HepG2 (cell line): ENCODE data around the gene C2orf81. TPM values are rescaled to one million over a fixed set of nuclear protein-coding genes. Genes with fewer than 3 reads are reported as not detected.
A peak's percentile ranks its signal among the peaks of the same experiment; 100 is the strongest.

Experiments used
- ATF1 ChIP-seq: IDR thresholded peaks from 2 replicates; pipeline ENCODE4 v1.6.1; 2016; ENCODE audit warnings: mild to moderate bottlenecking, control low read depth
- GTF2F1 ChIP-seq: fragments of 150-350 bp; IDR thresholded peaks from 2 replicates; pipeline ENCODE4 v1.6.1; 2014; ENCODE audit warnings: low read length
- JUNB ChIP-seq: sonication (generic); formaldehyde crosslinking; IDR thresholded peaks from 2 replicates; pipeline ENCODE4 v1.8.0; 2022; ENCODE audit warnings: missing genetic modification reagents, mild to moderate bottlenecking, borderline replicate concordance
- MEF2D ChIP-seq: sonication (generic); formaldehyde crosslinking; IDR thresholded peaks from 2 replicates; pipeline ENCODE4 v1.5.1; 2020; ENCODE audit warnings: mild to moderate bottlenecking, missing genetic modification reagents
- POLR2G ChIP-seq: fragments of 200-400 bp; formaldehyde crosslinking; IDR thresholded peaks from 2 replicates; pipeline ENCODE4 v1.6.1; 2018; ENCODE audit warnings: mild to moderate bottlenecking, low read depth, low read length, moderate library complexity
- SNAPC5 ChIP-seq: sonication (generic); formaldehyde crosslinking; IDR thresholded peaks from 2 replicates; pipeline ENCODE4 v1.8.1; 2023; ENCODE audit warnings: mild to moderate bottlenecking, missing genetic modification reagents, borderline replicate concordance
- SOX5 ChIP-seq: IDR thresholded peaks from 2 replicates; pipeline ENCODE4 v1.6.1; 2016; ENCODE audit warnings: borderline replicate concordance
- TBX3 ChIP-seq: fragments of 450-650 bp; IDR thresholded peaks from 2 replicates; pipeline ENCODE4 v1.6.1; 2017; ENCODE audit warnings: antibody characterized with exemption, mild to moderate bottlenecking, inconsistent platforms, borderline replicate concordance
- XBP1 ChIP-seq: sonication (generic); formaldehyde crosslinking; IDR thresholded peaks from 2 replicates; pipeline ENCODE4 v1.5.0; 2020; ENCODE audit warnings: missing genetic modification reagents
- ZBTB14 ChIP-seq: sonication (generic); formaldehyde crosslinking; IDR thresholded peaks from 2 replicates; pipeline ENCODE4 v1.4.0; 2020; ENCODE audit warnings: missing genetic modification reagents
- ZNF121 ChIP-seq: sonication (generic); formaldehyde crosslinking; IDR thresholded peaks from 2 replicates; pipeline ENCODE4 v1.5.0; 2020; ENCODE audit warnings: mild to moderate bottlenecking, missing genetic modification reagents
- ZNF138 ChIP-seq: sonication (generic); formaldehyde crosslinking; IDR thresholded peaks from 2 replicates; pipeline ENCODE4 v1.5.0; 2020; ENCODE audit warnings: mild to moderate bottlenecking, low read depth, missing genetic modification reagents
- ZNF337 ChIP-seq: sonication (generic); formaldehyde crosslinking; IDR thresholded peaks from 2 replicates; pipeline ENCODE4 v1.5.1; 2020; ENCODE audit warnings: missing genetic modification reagents, low read depth, mild to moderate bottlenecking, borderline replicate concordance
- ZNF362 ChIP-seq: sonication (generic); formaldehyde crosslinking; IDR thresholded peaks from 2 replicates; pipeline ENCODE4 v1.4.0; 2020; ENCODE audit warnings: missing genetic modification reagents, mild to moderate bottlenecking, borderline replicate concordance
- ZNF430 ChIP-seq: sonication (generic); formaldehyde crosslinking; IDR thresholded peaks from 2 replicates; pipeline ENCODE4 v1.9.0; 2021; ENCODE audit warnings: mild to moderate bottlenecking, missing genetic modification reagents
- ZNF839 ChIP-seq: sonication (generic); formaldehyde crosslinking; IDR thresholded peaks from 2 replicates; pipeline ENCODE4 v1.4.0; 2020; ENCODE audit warnings: missing genetic modification reagents, mild to moderate bottlenecking, borderline replicate concordance
- polyA plus RNA-seq, 8 experiments: library from polyadenylated mRNA; depleted of rRNA in 3 of 8; stranded (reverse) in 7 of 8; unstranded in 1 of 8; fragments of >200 nt; fragmentation: Illumina TruSeq in 4 of 8; extraction: Trizol in 4 of 8; gene quantifications; 2 replicates each; pipeline versions ENCODE4 v1.2.1 to v1.2.3, GENCODE V29; 2011 to 2016; ENCODE audit warnings: low read depth in 4 of 8, missing spikeins in 1 of 8, mixed read lengths in 1 of 8; ENCODE audit not compliant: insufficient read depth in 1 of 8
- total RNA-seq, 5 experiments: library from RNA; depleted of rRNA; stranded (reverse); fragments of >200 nt; fragmentation: Illumina TruSeq; extraction: Trizol; gene quantifications; 2 replicates each; pipeline ENCODE4 v1.2.3, GENCODE V29; 2016; ENCODE audit warnings: low read depth in 1 of 5
- TF ChIP-seq, protein P1 (sequence below): sonication (generic); formaldehyde crosslinking; IDR thresholded peaks from 2 replicates; pipeline ENCODE4 v1.5.1; 2020; ENCODE audit warnings: mild to moderate bottlenecking, missing genetic modification reagents, moderate library complexity
- TF ChIP-seq, protein P2 (sequence below): sonication (generic); formaldehyde crosslinking; IDR thresholded peaks from 2 replicates; pipeline ENCODE4 v1.8.1; 2023; ENCODE audit warnings: missing genetic modification reagents, mild to moderate bottlenecking, borderline replicate concordance
- TF ChIP-seq, protein P3 (sequence below): sonication (generic); formaldehyde crosslinking; IDR thresholded peaks from 2 replicates; pipeline ENCODE4 v1.4.0; 2020; ENCODE audit warnings: missing genetic modification reagents
- TF ChIP-seq, protein P4 (sequence below): IDR thresholded peaks from 2 replicates; pipeline ENCODE4 v1.6.1; 2016; ENCODE audit warnings: control low read depth
- TF ChIP-seq, protein P5 (sequence below): sonication (generic); formaldehyde crosslinking; IDR thresholded peaks from 2 replicates; pipeline ENCODE4 v1.4.0; 2020; ENCODE audit warnings: mild to moderate bottlenecking, low read depth, missing genetic modification reagents

The C2orf81 gene
- total and polyA plus RNA-seq, 2 of the 13 experiments (the other 11 are each of a cell fraction or from before 2014, with no cell fraction given): 0.15 to 0.17 TPM

DNA sequence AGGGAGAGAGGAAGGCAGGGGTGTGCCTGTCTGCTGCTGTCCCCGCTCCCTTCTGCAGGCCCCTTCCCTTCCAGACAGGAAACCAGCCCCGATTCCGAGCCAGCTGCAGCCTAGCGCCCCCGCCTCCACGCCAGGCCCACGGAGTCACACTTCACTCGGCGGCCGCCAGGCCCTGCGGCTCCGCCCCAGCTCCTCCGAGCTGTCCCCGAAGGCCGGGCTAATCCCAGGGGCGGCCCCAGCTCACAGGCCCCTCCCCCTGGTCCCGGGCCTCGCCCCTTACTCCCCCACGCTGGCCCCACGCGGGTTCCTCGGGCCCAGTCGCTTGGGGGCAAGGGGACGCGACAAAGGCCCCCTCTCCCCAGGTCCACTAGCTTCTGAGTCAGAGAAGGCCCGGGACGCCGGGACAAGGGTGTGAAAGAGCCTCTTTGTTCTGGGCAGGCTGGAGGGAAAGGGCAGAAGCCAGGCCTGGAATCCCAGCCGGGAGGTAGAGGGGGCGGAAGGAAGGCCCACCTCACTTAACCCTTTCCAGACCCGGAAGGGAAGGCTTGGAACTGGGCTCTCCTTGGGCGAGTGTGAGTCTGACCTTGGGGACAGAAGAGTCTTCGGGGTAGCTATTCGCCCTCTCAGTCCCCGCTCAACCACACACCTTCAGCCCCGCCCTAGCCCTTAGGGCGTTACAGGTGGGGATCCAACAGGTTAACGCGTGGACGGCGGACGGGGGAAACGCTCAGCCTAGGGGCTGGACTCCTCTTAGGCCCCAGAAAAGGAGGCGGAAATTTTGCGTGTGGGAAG is 19.2 kb upstream of the C2orf81 start (continued):
- TF ChIP-seq, protein P1, sequence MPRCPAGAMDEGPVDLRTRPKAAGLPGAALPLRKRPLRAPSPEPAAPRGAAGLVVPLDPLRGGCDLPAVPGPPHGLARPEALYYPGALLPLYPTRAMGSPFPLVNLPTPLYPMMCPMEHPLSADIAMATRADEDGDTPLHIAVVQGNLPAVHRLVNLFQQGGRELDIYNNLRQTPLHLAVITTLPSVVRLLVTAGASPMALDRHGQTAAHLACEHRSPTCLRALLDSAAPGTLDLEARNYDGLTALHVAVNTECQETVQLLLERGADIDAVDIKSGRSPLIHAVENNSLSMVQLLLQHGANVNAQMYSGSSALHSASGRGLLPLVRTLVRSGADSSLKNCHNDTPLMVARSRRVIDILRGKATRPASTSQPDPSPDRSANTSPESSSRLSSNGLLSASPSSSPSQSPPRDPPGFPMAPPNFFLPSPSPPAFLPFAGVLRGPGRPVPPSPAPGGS (CRISPR knock-in tag): no peak; the same call in 1 of the 2 replicates
- TF ChIP-seq ZNF337 (CRISPR knock-in tag) (no peak), TBX3 (peak; percentile 61; the same call in 1 of the 2 replicates), ZNF362 (CRISPR knock-in tag) (peak; percentile 53; the same call in 1 of the 2 replicates), SOX5 (CRISPR knock-in tag) (peak; percentile 74; the same call in 1 of the 2 replicates), XBP1 (0 out of 2 replicates have a peak, but pooled peaks have one; percentile 35), ZNF138 (CRISPR knock-in tag) (peak; percentile 66; the same call in 1 of the 2 replicates), JUNB (CRISPR knock-in tag) (no peak), ZNF121 (CRISPR knock-in tag) (peak; percentile 64; the same call in 1 of the 2 replicates), POLR2G (peak; percentile 89), ZNF430 (CRISPR knock-in tag) (peak; percentile 99), SNAPC5 (CRISPR knock-in tag) (no peak), MEF2D (CRISPR knock-in tag) (peak; percentile 68), ZBTB14 (CRISPR knock-in tag) (no peak), ZNF839 (CRISPR knock-in tag) (no peak; the same call in 1 of the 2 replicates), ATF1 (CRISPR knock-in tag) (no peak), GTF2F1 (no peak)
- TF ChIP-seq, protein P2, sequence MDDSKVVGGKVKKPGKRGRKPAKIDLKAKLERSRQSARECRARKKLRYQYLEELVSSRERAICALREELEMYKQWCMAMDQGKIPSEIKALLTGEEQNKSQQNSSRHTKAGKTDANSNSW (CRISPR knock-in tag): peak; percentile 28; the same call in 1 of the 2 replicates
- TF ChIP-seq, protein P3, sequence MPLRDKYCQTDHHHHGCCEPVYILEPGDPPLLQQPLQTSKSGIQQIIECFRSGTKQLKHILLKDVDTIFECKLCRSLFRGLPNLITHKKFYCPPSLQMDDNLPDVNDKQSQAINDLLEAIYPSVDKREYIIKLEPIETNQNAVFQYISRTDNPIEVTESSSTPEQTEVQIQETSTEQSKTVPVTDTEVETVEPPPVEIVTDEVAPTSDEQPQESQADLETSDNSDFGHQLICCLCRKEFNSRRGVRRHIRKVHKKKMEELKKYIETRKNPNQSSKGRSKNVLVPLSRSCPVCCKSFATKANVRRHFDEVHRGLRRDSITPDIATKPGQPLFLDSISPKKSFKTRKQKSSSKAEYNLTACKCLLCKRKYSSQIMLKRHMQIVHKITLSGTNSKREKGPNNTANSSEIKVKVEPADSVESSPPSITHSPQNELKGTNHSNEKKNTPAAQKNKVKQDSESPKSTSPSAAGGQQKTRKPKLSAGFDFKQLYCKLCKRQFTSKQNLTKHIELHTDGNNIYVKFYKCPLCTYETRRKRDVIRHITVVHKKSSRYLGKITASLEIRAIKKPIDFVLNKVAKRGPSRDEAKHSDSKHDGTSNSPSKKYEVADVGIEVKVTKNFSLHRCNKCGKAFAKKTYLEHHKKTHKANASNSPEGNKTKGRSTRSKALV (CRISPR knock-in tag): 0 out of 2 replicates have a peak, but pooled peaks have one; percentile 24
- TF ChIP-seq, protein P4, sequence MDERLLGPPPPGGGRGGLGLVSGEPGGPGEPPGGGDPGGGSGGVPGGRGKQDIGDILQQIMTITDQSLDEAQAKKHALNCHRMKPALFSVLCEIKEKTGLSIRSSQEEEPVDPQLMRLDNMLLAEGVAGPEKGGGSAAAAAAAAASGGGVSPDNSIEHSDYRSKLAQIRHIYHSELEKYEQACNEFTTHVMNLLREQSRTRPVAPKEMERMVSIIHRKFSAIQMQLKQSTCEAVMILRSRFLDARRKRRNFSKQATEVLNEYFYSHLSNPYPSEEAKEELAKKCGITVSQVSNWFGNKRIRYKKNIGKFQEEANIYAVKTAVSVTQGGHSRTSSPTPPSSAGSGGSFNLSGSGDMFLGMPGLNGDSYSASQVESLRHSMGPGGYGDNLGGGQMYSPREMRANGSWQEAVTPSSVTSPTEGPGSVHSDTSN: no peak
- TF ChIP-seq, protein P5, sequence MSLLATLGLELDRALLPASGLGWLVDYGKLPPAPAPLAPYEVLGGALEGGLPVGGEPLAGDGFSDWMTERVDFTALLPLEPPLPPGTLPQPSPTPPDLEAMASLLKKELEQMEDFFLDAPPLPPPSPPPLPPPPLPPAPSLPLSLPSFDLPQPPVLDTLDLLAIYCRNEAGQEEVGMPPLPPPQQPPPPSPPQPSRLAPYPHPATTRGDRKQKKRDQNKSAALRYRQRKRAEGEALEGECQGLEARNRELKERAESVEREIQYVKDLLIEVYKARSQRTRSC (CRISPR knock-in tag): no peak
